Jurkat, Clone E6-1 (cell line): ENCODE data around the gene IKBKE.

Experiments
- DNase-seq: peaks from one replicate; pipeline ENCODE4 v3.0.0-alpha.2; 2011; ENCODE audit warnings: low read depth, low spot score
- H3K4me3 ChIP-seq: 2 replicates; pipeline ENCODE4 v1.5.1; 2011; ENCODE audit warnings: mild to moderate bottlenecking, low read length, control low read depth, moderate library complexity

Gene IKBKE

DNA sequence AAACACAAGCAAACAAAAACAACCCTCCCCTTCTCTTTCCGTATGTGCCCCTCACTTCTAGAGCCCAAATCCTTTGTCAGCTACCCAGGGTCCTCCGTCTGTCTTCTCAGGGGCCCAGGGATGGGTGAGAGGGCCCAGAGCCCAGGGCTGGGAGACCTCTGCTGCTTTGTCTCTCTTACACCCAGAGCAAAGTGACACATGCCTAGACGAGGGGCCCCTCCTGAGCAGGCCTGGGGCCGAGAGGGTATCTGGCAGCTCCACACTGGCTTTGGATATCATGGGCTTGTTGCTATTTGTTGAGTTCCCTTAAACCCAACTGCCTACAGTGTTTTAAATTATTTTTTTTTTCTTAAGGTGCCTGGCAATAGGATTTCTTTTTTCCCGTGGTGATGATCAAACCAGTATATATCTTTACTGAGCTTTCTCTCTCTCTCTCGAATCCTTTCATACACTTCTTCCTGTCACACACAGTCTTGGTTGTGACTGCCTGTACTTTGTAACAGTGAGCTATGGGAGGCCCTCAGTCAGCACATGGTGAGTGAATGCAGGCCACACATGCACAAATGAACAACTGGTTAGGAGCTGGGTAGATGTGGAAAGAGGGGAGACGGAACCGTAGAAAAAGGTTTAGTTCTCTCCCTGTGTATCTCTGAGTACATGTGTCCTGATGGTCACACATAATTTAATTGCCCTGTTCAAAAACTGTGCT is 51.6 kb downstream of the IKBKE start:
- no peak for DNase-seq
- no peak overlapping the region for H3K4me3 ChIP-seq

DNA sequence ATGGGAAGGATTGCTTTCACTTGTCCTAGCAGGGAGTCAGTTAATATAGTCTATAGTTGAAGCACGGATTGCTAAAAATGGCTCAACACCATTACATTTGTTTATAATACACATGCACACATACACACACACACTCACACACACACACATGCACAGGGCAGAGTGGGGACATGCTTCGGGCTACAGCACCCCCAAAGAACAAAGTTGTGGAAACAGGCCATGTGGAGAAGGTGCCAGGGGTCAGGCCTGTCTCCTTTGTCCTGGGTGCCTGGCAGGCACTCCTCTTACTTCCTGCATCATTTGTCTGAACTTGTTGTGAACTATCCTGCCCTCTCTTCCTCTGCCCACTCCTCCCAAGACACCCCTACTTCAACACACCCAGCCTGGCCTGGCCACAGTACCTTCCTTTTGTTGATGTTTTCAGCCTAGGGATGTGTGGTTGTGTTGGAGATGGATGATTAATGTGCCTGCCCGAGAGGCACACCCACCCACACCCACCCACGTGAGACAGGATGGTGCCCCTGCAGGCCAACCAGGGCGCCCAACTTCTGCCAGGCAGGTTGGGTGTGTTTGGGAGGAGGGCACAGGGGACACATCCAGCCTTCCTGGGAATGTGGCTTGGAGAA is 54.6 kb downstream of the IKBKE start:
- DNase-seq: no peak

GRCh38 chr1:206526064-206526911 is 56.0 kb downstream of the IKBKE start:
- no peak for DNase-seq
- H3K4me3 ChIP-seq: no peak overlapping the region

More for the DNA sequence above, 54.6 kb downstream of the IKBKE start:
- no peak overlapping the region for H3K4me3 ChIP-seq

DNA sequence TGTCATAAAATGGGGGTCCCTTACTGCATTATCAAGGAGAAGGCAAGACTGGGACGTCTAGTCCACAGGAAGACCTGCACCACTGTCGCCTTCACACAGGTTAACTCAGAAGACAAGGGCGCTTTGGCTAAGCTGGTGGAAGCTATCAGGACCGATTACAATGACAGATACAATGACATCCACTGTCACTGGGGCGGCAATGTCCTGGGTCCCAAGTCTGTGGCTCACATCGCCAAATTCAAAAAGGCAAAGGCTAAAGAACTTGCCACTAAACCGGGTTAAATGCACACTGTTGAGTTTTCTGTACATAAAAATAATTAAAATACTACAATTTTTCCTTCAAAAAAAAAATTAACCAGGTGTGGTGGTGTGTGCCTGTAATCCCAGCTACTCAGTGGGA is 59.1 kb downstream of the IKBKE start:
- no peak overlapping the region for H3K4me3 ChIP-seq
- DNase-seq: no peak

DNA sequence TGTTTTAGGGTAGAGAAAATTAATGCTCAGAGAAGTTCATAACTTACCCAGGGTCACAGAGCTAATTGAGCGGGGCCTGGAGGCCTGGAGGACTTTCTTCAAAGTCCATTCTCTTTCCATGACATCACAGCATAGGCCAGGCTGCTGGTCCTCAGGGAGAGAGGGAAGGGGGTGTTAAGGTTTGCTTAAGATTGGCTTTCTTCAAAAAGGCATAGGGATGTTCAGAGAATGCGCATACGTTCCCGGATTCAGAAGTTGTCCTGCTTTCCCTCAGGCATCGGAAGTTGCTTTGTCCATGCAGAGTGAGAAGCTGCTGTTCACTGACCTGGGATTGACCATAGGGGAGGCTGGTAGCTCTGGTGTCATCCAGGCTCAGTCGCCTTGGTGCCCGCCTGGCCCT is 62.1 kb downstream of the IKBKE start:
- no peak overlapping the region for H3K4me3 ChIP-seq
- no peak for DNase-seq

- no peak for DNase-seq
Measured at GRCh38 chr1:206534552-206534951, 64.3 kb downstream of the IKBKE start.

DNA sequence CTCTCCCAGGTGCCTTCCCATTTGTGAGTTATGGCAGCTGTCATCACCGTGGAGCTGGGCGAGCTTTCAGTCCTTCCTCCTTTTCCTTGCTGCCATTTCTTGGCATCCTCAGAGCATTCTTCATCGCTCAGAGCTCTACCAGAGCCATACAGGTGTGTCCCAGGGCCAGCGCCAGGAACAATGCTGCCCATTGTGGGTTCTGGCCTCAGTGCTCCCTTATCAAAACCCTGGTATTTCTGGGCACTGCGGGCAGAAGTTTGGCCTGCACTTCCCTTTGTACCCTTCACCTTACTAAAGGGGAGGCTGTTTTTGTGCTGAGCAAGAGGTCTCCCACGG is 65.5 kb downstream of the IKBKE start:
- H3K4me3 ChIP-seq: no peak overlapping the region
- no peak for DNase-seq

More at GRCh38 chr1:206534552-206534951, 64.3 kb downstream of the IKBKE start:
- no peak overlapping the region for H3K4me3 ChIP-seq

DNA sequence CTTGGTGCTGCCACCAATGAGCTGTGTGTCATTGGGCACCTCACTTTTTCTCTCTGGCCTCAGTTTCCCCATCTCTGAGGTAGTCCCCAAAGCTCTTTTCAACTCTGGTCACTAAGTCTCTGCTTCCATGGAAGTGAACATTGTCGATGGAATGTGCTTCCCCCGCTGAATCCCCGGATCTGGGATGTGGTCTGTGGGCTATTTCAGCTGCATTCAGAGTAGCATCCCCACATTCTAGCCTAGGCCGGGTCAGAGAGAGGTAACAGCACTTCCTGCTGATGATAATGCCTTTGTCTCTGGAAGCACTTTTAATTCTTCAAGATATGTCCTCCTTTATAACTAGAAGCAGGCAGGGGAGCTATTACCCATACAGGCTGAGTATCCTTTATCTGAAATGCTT is 66.9 kb downstream of the IKBKE start:
- no peak overlapping the region for H3K4me3 ChIP-seq
- DNase-seq: no peak

- DNase-seq: no peak
Measured at GRCh38 chr1:206538086-206538770, 68.0 kb downstream of the IKBKE start.

DNA sequence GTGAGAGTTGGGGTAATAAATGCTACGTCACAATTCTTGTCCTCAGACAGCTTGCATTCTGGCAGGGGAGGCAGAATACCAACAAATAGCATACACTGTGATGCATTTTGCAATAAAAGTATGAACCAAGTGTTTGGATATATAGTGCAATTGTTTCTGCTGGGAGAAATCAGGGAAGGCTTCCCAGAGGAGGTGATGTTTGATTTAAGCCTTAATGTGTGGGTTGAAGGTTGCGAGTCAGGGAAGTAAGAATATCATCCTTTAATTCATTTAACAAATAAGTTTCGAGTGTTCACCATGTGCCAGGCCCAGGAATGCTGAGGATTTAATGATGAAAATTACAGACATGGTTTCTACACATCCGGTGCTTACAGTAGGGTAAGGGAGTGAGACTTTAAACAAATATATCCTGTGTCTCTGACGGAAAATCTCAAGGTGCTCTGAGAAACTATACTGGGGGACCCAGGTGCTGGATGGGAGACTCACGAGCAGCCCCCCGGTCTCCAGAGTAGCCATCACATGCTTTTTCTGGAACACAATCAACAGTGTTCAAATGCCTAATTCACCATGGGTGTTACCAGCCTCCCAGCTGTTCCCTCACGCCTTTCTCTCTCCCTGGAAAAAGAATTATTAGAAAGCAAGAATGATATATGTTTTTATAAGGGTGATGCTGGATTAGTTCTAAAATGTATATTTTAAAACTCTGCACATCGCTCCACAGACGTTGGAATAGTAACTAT is 68.8 kb downstream of the IKBKE start:
- DNase-seq: no peak
- H3K4me3 ChIP-seq: no peak overlapping the region

More at GRCh38 chr1:206538086-206538770, 68.0 kb downstream of the IKBKE start:
- H3K4me3 ChIP-seq: no peak overlapping the region

- H3K4me3 ChIP-seq: no peak overlapping the region
- no peak for DNase-seq
Measured at GRCh38 chr1:206540044-206540780, 69.9 kb downstream of the IKBKE start.

GRCh38 chr1:206541236-206541833 is 71.1 kb downstream of the IKBKE start:
- H3K4me3 ChIP-seq: no peak overlapping the region
- DNase-seq: no peak

GRCh38 chr1:206544562-206545257 is 74.4 kb downstream of the IKBKE start:
- peak; percentile 57 for DNase-seq

GRCh38 chr1:206545351-206545750 is 75.1 kb downstream of the IKBKE start:
- no peak for DNase-seq
- H3K4me3 ChIP-seq: no peak overlapping the region

More at GRCh38 chr1:206544562-206545257, 74.4 kb downstream of the IKBKE start:
- H3K4me3 ChIP-seq: no peak overlapping the region
